ENCODE data around the gene ARHGAP32. TPM values are rescaled to one million over a fixed set of nuclear protein-coding genes. Genes with fewer than 3 reads are reported as not detected.

ARHGAP32 gene
- total RNA-seq, 1 donor from 2014 or later = 25.7 TPM

DNA sequence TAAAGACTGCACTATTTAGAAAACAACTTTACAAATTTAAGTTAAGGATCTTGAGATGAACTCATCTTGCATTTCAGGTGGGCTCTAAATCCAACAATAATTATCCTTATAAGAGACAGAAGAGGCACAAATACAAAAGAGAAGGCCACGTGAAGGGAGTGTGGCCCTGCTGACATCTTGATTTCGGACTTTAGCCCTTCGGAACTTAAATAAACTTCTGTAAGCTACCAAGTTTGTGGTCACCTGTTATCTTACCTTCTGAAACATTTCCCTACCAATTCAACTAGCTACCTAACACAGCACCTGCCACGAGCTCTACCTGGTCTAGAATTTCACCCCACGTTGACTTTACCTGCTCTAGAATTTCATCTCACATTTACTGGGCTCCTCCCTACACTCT, 42.9 kb upstream of the ARHGAP32 start:
- TF ChIP-seq, protein P1, sequence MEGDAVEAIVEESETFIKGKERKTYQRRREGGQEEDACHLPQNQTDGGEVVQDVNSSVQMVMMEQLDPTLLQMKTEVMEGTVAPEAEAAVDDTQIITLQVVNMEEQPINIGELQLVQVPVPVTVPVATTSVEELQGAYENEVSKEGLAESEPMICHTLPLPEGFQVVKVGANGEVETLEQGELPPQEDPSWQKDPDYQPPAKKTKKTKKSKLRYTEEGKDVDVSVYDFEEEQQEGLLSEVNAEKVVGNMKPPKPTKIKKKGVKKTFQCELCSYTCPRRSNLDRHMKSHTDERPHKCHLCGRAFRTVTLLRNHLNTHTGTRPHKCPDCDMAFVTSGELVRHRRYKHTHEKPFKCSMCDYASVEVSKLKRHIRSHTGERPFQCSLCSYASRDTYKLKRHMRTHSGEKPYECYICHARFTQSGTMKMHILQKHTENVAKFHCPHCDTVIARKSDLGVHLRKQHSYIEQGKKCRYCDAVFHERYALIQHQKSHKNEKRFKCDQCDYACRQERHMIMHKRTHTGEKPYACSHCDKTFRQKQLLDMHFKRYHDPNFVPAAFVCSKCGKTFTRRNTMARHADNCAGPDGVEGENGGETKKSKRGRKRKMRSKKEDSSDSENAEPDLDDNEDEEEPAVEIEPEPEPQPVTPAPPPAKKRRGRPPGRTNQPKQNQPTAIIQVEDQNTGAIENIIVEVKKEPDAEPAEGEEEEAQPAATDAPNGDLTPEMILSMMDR (IDR thresholded peaks at IDR 0.05) = no peak
- Histone ChIP-seq H3K36me3 (no peaks in the 10 kb centered on the region), H3K9me3 (no peaks in the 10 kb centered on the region), H3K4me3 (no peak overlapping the region), H3K27ac (no peak overlapping the region), H3K27me3 (no peaks in the 10 kb centered on the region), H3K4me1 (no peaks in the 10 kb centered on the region)
- intact Hi-C loops (cut with DNase I) = no loop called here
- ATAC-seq (no peak), DNase-seq (no peak)

DNA sequence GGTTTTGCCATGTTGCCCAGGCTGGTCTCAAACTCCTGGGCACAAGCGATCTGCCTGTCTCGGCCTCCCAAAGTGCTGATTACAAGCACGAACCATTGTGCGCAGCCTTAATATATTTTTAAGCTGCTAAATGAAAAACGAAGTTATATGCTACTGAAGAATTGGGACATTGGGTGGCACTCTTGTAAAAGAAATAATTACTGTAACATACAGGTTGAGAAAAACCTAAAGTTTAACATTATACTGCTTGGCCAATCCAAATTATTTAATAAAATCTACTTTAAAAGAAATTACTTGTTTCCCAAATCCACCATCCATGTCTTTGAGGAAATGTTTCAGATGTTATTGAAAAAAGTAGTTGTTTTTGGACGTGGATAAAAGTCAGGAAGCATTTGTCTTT, 37.9 kb upstream of the ARHGAP32 start:
- ATAC-seq = no peak
- no peaks in the 10 kb centered on the region for H3K27me3 ChIP-seq
- no peaks in the 10 kb centered on the region for H3K4me1 ChIP-seq
- peaks cover 5% of the 10 kb centered on the region for H3K9me3 ChIP-seq
- no peak overlapping the region for H3K4me3 ChIP-seq
- intact Hi-C loops (cut with DNase I) = no loop called here
- TF ChIP-seq, protein P1 (IDR thresholded peaks at IDR 0.05) = peak; percentile 25
- no peak overlapping the region for H3K27ac ChIP-seq
- H3K36me3 ChIP-seq = no peaks in the 10 kb centered on the region
- DNase-seq = no peak

DNA sequence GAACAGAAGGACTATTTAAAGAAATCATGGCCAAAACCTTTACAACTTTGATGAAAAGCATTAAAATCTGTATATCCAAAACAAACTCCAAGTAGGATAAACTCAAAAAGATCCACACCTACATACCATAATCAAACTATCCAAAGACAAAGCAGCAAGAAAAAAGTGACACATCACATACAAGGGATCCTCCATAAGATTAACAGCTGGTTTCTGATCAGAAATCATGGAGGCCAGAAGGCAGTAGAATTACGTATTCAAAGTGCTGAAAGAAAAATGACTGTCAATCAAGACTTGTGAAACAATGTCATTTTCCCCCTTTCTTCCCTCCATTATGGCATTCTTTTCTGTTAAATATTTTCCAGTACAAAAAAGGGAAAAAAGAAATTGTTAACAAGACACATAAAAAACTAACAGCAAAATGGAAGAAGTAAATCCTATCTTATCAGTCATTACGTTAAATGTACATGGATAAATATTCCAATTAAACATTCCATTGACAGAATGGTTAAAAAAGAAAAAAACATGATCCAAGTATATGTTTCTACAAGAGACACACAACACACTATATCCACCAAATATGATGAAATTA, 34.2 kb upstream of the ARHGAP32 start:
- TF ChIP-seq, protein P1 (IDR thresholded peaks at IDR 0.05) = no peak
- Histone ChIP-seq H3K4me1 (no peaks in the 10 kb centered on the region), H3K27ac (no peak overlapping the region), H3K36me3 (no peaks in the 10 kb centered on the region), H3K9me3 (peaks cover 5% of the 10 kb centered on the region), H3K27me3 (no peaks in the 10 kb centered on the region), H3K4me3 (no peak overlapping the region)
- intact Hi-C loops (cut with DNase I) = no loop called here
- ATAC-seq = no peak
- no peak for DNase-seq

- Histone ChIP-seq H3K4me1 (no peaks in the 10 kb centered on the region), H3K9me3 (peaks cover 5% of the 10 kb centered on the region), H3K4me3 (no peak overlapping the region), H3K27me3 (no peaks in the 10 kb centered on the region), H3K27ac (no peak overlapping the region), H3K36me3 (no peaks in the 10 kb centered on the region)
- DNase-seq = no peak
- intact Hi-C loops (cut with DNase I) = no loop called here
- no peak for ATAC-seq
- TF ChIP-seq, protein P1 (IDR thresholded peaks at IDR 0.05) = no peak
These were observed 33.1 kb upstream of the ARHGAP32 start for GRCh38 chr11:129225190-129225589.

DNA sequence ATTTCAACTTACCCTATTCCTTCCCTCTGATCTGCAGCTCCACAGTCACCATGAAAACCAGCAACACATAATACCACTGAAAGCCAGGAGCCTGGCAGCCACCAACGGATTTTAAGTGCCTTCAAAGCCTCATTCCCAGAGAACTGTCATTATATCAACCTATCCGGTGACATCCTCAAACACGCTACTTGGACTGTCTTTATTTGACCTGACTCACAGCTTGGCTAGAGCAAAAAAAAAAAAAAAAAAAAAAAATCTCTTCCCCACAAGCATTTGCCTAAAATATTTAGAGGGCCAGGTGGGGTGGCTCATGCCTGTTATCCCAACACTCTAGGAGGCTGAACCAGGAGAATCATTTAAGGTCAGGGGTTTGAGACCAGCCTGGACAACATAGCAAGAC, 32.4 kb upstream of the ARHGAP32 start:
- TF ChIP-seq, protein P1 (IDR thresholded peaks at IDR 0.05) = no peak
- H3K4me3 ChIP-seq = no peak overlapping the region
- no peak for ATAC-seq
- H3K9me3 ChIP-seq = peaks cover 5% of the 10 kb centered on the region
- H3K27ac ChIP-seq = no peak overlapping the region
- intact Hi-C loops (cut with DNase I) = no loop called here
- no peaks in the 10 kb centered on the region for H3K27me3 ChIP-seq
- no peak for DNase-seq
- H3K36me3 ChIP-seq = no peaks in the 10 kb centered on the region
- H3K4me1 ChIP-seq = no peaks in the 10 kb centered on the region

GRCh38 chr11:129223701-129224149, 31.6 kb upstream of the ARHGAP32 start:
- Histone ChIP-seq H3K4me3 (no peak overlapping the region), H3K9me3 (peaks cover 5% of the 10 kb centered on the region), H3K27me3 (no peaks in the 10 kb centered on the region), H3K27ac (no peak overlapping the region), H3K4me1 (no peaks in the 10 kb centered on the region), H3K36me3 (no peaks in the 10 kb centered on the region)
- no peak for DNase-seq
- no peak for ATAC-seq
- TF ChIP-seq, protein P1 (IDR thresholded peaks at IDR 0.05) = no peak
- intact Hi-C loops (cut with DNase I) = no loop called here
